C4-2B (cell line): ENCODE measurements around the gene ERO1B.

Experiments
- ZFX ChIP-seq: fragments of 450-650 bp; IDR thresholded peaks from 2 replicates; pipeline ENCODE4 v1.6.1; 2017
- TF ChIP-seq, protein P1 (sequence below): fragments of 450-650 bp; conservative IDR thresholded peaks from 2 replicates; pipeline ENCODE4 v1.5.1; 2017; ENCODE audit warnings: mild to moderate bottlenecking

DNA sequence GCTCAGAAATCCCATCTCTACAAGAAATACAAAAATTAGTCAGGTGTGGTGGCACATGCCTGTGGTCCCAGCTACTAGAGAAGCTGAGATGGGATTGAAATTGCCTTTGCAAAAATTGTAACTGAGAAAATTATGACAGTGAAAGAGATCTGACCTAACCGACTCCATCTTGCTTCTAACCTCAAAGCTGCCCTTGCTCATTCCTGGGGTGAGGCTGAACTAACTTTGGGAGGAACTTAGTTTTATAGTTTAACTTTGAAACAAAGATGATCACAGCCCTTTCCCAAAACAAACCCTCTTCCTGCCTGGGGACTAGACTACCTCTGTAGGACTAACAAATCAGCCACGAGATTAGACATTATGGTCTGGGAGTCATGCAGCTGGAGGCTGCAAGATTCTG, 33.8 kb upstream of the ERO1B start:
- TF ChIP-seq, protein P1, sequence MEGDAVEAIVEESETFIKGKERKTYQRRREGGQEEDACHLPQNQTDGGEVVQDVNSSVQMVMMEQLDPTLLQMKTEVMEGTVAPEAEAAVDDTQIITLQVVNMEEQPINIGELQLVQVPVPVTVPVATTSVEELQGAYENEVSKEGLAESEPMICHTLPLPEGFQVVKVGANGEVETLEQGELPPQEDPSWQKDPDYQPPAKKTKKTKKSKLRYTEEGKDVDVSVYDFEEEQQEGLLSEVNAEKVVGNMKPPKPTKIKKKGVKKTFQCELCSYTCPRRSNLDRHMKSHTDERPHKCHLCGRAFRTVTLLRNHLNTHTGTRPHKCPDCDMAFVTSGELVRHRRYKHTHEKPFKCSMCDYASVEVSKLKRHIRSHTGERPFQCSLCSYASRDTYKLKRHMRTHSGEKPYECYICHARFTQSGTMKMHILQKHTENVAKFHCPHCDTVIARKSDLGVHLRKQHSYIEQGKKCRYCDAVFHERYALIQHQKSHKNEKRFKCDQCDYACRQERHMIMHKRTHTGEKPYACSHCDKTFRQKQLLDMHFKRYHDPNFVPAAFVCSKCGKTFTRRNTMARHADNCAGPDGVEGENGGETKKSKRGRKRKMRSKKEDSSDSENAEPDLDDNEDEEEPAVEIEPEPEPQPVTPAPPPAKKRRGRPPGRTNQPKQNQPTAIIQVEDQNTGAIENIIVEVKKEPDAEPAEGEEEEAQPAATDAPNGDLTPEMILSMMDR = no peak
- TF ChIP-seq ZFX = no peak
